GM11168 (cell line): ENCODE data around the gene CMTM8.

Experiments used
- in situ Hi-C: fragments of 300-500 bp; cut with MboI; formaldehyde crosslinking; loops from one replicate; pipeline ENCODE4 v1.12.0; 2022; ENCODE audit warnings: low sequenced_read_pairs; ENCODE audit not compliant: unreplicated experiment

Gene CMTM8

DNA sequence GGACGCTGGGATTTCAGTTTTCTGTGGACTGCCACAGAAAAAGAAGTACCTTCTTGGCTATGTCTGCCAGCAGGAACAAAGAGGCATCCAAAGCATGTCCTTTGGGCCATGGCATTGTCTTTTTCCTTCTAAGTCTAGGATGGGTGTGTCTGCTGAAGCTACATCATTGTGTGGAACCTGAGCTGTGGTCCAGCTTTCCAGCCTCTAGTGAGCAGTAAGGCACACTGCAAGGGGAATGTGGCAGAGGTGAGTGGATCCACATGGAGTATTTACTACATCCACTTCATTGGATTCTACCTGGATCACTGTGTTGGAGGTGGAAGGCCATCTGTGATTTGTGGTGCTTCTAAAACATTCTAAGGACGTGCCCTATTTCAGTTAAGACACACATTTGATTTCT, 23.7 kb downstream of the CMTM8 start:
- in situ Hi-C loops = loop anchor here (10.0 kb wide), 1 partner anchor 57 kb away; no protein-coding TSS in a partner anchor

- in situ Hi-C loops = no loop called here
Measured at GRCh38 chr3:32274306-32274705, 35.8 kb downstream of the CMTM8 start.

DNA sequence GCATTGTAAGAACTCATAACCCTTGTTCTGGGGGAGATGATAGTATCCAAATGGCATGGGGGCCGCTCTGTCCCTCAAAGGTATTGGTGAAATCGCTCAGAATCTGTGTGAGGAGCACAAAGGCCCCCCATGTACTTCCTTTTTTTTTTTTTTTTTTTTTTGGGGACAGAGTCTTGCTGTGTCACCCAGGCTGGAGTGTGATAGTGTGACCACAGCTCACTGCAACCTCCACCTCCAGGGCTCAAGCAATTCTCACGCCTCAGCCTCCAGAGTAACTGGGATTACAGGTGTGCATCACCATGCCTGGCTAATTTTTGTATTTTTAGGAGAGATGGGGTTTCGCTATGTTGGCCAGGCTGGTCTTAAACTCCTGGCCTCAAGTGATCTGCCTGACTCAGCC, 37.0 kb downstream of the CMTM8 start:
- in situ Hi-C loops = no loop called here

DNA sequence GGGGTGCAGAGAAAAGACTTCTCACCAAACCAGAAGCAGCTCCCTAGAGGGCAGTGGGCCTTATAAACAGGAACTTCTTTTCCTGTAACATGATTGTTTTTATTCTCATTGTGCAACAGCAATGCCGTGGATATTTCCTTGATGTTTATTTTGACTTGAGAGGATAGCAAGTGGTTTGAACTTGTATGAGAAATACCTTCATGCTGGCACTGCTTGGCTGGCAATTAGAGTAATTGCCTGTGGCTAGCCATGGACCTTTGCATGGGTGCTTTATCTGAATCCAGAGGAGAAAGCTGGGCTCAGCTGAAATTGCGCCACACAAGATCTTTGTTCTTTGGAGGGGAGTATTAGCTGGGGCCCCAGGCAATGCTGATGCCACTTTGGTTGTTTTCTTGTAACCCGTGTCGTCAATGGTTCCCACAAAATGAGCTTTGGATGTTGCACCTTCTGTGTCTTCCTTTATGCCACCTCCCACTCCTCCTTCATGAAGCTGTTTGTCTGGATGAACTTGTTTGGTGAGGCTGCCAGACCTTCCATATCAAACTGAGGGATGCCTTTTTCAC, 37.9 kb downstream of the CMTM8 start:
- in situ Hi-C loops = no loop called here

DNA sequence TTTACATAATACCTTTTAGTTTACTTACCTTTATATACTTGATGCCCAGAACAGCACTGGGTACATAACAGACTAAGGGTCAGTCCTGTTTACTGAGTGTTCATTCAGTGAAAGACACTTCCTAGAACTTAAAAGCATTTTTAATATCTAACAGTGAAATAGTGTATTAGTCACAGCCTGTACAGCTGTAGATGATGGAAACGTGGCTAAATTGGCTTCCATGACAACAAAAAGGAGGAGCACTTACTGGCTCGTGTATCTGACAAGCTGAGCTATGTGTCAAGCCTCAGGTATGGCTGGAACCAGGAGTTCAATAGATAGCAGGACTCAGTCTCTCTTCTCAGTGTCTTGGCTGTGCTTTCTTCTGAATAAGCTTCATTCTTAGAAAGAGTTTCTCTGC, 40.2 kb downstream of the CMTM8 start:
- in situ Hi-C loops = no loop called here

GRCh38 chr3:32280262-32280910, 41.9 kb downstream of the CMTM8 start:
- in situ Hi-C loops = no loop called here

DNA sequence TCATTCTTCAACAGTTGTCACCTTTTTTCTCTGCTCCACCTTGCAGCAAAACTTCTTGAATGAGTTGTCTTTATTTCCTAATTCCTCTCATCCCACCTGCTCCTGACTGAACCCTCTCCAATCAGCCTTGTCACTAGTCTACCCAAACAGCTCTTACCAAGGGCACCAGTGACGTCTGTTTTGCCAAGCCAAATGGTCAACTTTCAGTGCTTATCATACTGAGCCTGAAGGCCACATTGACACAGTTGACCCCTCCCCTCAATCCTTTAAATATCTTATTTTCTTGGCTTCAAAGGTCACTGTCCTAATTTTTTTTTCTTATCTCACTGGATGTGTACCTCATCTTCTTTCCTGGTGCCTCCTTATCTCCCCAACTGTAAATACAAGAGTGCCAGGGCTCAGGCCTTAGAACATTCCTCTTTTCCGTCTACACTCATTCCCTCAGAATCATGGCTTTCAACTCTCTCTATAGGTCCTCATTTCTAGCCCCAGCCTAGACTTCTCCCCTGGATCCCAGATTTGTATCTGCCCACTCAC, 43.2 kb downstream of the CMTM8 start:
- in situ Hi-C loops = no loop called here

DNA sequence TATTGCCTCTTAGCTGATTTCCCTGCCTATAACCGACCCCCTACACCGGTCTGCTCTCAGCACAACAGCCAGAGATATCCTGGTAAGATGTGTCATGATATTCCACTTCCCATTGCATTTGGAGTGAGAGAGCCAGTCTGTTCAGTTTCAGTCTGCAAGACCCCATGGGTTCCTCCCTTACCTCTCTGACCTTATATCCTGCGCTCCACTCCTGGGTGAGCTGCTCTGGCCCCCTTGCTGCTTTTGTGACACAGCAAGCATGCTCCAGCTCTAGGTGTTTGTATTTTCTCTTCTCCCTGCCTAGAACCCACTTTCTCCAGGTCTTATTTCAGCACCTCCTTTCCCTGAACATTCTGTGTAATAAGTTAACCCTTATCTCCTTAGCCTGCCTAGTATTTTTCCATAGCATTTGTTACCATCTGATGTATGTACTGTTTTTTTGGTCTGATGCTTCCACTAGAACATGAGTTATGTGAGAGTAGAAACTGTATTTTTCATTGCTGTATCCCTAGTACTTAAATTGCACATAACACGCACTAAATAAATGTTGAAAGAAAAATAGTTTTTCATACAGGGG, 44.2 kb downstream of the CMTM8 start:
- in situ Hi-C loops = no loop called here

DNA sequence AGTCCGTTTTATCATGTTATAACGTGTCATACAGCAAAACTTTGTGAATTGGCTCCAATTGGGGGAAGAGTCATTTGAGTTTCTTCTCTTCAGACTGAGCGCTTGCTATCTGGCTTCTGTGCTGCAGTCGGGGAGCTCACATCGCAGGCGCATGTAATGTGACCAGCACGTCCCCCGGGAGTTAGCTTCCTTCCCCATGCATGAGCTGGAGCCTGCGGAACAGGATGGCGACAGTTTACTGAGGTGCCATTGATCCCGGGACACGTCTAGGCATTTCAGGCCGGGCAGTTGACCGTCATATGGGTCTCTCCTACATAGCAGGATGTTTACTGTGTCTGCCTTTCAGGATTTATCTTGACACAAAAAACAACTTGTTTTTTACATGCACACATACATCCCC, 44.8 kb downstream of the CMTM8 start:
- in situ Hi-C loops = no loop called here

GRCh38 chr3:32284443-32285212, 46.1 kb downstream of the CMTM8 start:
- in situ Hi-C loops = no loop called here

GRCh38 chr3:32285891-32286290, 47.4 kb downstream of the CMTM8 start:
- in situ Hi-C loops = no loop called here

GRCh38 chr3:32288819-32289218, 50.3 kb downstream of the CMTM8 start:
- in situ Hi-C loops = no loop called here

GRCh38 chr3:32290619-32291018, 52.1 kb downstream of the CMTM8 start:
- in situ Hi-C loops = no loop called here

- in situ Hi-C loops = no loop called here
Measured at GRCh38 chr3:32292085-32292796, 53.8 kb downstream of the CMTM8 start.

DNA sequence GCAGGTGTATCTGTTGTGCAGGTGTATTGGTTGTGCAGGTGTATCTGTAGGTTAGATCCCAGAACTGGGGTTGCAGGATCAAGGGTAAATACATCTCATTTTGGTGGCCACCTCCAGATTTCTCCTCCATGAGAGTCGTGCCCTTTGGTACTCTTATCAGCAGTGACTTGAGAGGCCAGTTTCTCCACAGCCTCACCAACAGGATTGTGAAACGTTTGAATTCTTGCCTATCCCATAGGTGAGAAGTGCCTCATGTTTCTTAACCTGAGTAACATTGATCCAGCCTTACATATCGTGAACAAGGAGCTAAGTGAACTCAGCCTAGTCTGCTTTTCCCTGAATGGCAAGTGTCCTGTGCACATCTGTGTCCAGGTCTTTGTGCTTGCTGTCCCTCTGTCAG, 55.4 kb downstream of the CMTM8 start:
- in situ Hi-C loops = no loop called here

DNA sequence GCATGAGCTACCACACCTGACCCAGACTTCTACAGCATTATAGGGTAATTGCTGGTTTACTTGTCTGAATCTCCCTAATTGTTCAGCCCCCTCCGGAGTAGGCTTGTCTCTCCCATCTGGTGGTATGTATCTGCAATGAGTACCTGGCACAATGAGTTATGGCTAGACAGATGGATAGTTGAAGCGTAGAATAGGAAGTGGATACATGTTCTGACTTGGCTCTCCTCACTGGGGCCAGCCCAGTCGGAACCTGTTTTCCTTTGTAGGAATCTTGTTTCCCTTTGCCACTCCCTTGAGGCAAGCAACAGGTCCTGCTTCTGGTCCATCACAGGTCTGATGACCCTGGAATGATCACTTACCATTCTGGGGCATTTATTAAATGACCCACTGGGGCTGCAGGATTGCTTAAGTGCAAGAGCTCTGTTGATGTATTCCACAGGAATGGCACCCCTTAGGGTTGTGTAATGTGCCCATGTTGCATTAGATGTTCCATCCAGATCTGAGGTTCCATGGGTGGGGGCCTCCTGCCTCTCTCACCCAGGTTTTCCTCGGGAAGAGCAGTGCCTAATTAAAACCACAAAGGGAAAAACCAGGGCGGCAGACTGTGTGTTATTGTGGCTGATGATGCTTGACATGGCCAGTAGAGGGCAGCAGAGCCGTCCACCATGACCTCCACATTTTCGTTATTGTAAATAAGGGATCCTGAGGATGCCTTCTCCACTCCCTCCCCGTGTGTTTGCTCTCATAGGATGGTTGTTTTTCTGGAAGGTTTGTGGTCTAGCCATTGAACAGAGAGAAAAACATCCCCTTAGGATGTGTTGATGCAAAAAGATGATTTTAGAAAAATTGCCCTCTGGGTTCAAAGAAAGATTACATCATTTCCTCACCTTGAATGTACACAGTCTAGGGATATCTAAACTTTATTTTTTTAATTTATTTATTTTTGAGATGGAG, 58.0 kb downstream of the CMTM8 start:
- in situ Hi-C loops = no loop called here

- in situ Hi-C loops = no loop called here
Measured at GRCh38 chr3:32297366-32297765, 58.9 kb downstream of the CMTM8 start.

DNA sequence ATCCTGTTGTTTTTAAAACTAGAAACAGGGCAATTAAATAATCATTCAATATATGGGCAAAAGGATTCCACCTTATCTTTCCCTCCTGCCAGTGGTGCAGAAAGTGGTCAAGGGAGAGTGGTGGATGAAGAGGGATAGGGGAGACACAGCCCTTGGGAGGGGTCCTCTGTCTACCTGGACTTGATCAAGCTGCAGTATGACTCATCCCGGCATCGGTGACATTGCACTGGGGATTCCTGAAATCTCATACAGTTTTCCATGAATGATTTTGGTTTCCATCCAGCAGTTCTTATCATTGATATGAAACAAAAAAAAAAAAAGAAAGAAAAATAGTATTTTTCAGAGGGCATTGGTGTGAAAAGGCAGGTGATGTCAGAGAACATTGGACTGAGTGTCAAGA, 62.9 kb downstream of the CMTM8 start:
- in situ Hi-C loops = no loop called here
